GM21825 (cell line): ENCODE measurements around the gene NEIL1.
"Not testable (repeated sequence)": the region's sequence is repeated elsewhere in the genome, so short reads cannot be mapped to it uniquely, and the experiment has no call there.

Source experiments
- ATAC-seq: cut with Tn5 transposase; IDR thresholded peaks from one replicate; pipeline ENCODE4 v1.9.1; 2021; ENCODE audit warnings: mild to moderate bottlenecking, moderate library complexity; ENCODE audit not compliant: unreplicated experiment

The NEIL1 gene, protein sequence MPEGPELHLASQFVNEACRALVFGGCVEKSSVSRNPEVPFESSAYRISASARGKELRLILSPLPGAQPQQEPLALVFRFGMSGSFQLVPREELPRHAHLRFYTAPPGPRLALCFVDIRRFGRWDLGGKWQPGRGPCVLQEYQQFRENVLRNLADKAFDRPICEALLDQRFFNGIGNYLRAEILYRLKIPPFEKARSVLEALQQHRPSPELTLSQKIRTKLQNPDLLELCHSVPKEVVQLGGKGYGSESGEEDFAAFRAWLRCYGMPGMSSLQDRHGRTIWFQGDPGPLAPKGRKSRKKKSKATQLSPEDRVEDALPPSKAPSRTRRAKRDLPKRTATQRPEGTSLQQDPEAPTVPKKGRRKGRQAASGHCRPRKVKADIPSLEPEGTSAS

DNA sequence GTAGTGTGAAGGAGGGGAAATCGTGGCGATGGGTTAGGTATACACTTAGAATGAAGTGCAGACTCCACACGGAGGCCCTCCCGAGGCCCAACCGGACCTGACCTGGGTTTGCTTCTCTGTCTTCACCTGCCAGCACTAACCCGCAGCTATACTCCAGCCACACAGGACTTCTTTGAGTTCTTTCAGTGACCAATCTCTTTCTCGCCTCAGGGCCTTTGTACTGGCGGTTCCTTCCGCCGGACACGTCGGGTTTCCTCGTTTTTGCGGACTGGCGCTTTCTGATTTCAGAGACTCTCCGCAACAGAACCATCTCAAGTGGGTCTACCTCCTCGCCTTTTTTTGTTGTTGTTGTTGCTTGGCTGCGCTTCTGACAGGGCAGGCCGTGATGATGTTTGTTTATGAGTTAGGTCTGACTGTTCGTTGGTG lies at the start of gene NEIL1:
Gene NEIL1, plus strand, starts transcription at position 244 of the 426 bp plus-strand sequence. CDS start 1,867 bp downstream, outside the sequence.
- ATAC-seq: no peak

DNA sequence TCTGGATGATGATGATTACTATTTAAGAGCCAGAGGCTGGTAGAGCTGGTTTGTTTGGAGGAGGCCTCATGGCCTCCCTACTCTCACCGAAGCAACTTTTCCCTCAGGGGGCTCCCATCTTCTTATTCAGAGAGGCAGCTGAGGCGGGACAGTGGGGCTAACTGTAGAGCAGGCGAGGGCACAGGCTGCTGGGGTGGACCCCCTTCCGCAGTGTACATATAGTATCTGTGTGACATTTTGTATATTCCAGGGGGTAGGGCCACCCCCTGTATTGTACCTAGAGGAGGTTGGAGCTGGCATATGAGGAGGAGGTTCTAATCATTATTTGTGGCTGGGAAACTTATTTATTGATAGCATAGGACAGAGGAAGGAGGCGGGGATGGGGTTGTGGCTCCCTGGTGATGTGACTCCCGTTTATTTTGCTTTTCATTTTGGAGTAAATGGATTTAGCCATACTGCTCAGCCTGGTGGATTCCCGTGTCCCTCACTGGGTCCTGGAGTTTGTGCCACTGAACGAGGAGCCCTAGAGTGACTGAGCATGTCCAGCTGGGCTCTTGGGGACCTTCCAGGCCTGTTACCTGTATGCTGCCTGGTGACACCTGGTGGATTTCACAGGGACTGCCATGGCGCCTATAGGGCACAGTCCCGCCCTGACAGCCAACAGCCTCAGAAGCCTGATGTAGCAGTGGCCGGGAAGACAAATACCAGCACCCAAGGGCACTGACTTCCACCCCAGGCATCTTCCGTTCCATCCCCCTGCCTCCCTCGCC lies 48.1 kb upstream of the NEIL1 start:
- ATAC-seq: not testable (repeated sequence)

DNA sequence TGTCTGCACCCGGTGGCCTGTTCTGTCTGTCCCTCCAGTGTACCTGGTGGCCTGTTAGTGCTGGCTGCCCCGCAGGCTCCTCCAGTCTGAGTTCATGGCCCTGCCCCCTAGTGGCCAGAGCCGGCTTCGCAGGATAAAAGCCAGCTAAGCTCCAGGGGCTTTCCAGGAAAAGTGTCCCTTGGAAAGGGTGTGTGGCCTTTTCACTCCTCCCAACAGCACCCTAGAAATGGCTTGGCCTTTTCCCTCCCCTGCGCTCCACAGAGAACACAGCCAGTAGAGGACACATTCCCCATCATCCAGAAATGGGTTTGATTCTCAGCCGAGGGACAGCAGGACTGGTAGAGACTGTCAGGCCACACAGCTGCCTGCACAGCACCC lies 47.5 kb upstream of the NEIL1 start:
- ATAC-seq: not testable (repeated sequence)

DNA sequence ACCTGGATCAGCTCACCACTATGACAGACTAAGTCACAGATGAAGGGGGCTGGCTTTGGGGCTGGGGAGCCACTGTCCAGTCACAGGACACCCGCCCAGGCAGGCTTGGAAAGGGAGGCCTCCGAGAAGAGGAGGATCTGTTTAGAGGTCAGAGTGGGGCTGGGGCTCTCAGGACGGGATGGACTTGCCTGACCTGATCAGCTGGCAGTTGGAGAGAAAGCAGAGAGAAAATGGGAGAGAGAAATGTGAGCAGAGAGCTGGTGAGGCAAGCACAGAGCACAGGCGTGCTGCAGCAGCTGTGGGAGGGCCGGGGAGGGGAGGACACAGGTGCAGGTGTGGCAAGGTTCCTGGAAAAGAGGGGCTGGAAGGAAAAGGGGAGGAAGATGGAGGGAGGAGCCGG lies 46.8 kb upstream of the NEIL1 start:
- ATAC-seq: not testable (repeated sequence)

DNA sequence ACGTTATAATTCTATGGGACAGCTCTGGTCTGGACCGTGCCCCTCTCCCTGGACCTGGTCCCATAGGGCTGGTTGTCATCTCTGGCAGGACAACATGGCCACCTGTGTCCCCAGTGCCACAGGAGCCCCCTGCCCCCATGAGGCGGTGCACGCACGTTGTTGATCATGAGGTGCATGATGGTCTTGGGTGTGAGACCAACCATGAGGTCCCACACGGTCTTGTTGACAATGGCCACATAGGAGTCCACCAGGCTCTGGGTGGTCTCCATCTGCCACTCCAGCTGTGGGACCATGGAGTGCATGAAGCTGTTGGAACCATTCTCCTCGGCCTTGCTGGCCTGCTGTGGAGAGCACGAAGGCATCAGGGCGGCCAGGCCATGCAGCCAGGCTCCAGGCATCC lies 44.5 kb upstream of the NEIL1 start:
- ATAC-seq: no peak

DNA sequence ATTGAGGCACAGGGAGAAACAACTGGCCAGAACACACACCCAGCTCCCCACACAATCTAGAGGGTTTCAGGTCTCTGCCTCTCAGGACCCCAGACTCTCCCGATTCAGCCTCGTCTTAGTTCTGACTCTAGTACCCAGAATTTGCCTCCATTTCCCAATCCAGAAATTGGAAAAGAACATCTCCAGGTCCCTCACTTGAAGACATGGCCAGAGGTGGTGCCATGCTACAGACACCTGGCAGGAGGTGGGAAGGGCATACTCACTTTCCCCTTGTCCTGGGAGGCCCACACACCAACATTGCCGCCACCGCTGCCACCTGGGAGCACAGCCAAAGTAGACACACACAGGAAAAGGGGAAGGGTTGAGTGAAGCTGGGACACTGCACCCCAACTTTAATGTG lies 44.1 kb upstream of the NEIL1 start:
- not testable (repeated sequence) for ATAC-seq

DNA sequence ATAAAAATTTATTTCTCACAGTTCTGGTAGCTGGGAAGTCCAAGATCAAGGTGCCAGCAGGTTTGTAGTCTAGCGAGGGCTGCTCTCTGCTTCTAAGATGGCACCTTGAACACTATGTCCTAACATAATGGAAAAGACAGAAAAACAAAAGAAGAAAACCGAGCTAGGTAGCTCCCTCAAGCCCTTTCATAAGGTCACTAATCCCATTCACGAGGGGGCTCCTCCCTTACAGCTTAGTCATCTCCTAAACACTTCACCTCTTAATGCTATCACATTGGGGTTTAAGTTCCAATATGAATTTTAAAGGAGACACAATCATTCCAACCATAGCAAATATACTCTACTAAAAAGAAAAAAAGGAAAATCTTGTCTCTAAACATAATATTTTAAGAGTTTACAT lies 40.7 kb upstream of the NEIL1 start:
- no peak for ATAC-seq

DNA sequence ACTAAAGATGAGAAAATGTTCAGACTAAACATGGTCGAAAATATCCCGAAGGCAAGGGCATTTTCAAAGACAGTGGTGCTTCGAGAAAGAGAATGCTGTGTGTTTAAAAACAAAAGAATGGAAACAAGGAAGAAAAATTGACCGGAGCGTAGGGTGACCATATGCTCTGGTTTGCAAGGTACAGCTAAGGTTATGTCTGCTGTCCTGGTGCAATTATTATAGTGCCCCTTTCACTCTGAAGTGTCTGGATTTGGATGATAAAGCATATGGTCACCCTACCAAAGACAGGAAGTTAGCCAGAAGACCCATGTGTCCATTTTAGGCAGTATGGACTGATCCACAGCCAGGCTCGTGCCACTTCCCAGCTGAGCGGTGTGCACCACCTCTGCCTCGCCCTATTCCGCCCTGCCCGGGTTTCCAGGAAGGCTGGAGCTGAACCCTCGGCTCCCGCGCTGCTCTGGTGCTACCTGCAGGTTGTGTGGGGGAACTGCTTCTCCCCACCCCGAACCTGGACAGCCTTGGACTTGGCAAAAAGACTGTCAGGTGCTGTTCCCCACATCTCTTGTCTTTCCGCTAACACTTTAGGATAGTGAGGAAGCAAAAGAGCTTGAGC lies 39.0 kb upstream of the NEIL1 start:
- ATAC-seq: no peak

DNA sequence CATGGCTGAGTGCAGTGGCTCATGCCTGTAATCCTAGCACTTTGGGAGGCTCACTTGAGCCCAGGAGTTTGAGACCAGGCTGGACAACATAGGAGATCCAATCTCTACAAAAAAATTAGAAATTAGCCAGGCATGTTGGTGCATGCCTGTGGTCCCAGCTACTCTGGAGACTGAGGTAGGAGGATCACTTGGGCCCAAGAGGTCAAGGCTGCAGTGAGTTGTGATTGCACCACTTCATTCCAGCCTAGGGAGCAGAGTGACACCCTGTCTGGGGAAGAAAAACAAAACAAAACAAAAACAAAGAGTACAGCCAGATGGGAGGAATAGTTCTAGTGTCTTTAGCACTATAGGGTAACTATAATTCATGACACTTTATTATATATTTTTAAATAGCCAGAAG lies 37.1 kb upstream of the NEIL1 start:
- no peak for ATAC-seq

DNA sequence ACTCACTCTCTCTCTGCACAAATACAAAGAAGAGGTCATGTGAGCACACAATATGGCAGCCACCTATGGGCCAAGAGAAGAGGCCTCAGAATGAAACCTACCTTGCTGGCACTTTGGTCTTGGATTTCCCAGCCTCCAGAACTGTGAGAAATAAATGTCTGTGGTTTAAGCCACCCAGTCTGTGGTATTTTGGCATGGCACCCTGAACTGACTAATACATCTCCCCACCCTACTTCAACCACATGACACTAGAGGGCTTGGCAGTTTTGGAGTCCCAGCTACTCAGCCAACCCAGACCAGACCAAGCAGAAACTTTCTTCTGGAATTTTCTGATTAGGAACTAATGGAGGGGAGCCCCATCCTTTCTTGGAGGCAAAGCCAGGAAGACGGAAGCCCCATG lies 34.3 kb upstream of the NEIL1 start:
- not testable (repeated sequence) for ATAC-seq

DNA sequence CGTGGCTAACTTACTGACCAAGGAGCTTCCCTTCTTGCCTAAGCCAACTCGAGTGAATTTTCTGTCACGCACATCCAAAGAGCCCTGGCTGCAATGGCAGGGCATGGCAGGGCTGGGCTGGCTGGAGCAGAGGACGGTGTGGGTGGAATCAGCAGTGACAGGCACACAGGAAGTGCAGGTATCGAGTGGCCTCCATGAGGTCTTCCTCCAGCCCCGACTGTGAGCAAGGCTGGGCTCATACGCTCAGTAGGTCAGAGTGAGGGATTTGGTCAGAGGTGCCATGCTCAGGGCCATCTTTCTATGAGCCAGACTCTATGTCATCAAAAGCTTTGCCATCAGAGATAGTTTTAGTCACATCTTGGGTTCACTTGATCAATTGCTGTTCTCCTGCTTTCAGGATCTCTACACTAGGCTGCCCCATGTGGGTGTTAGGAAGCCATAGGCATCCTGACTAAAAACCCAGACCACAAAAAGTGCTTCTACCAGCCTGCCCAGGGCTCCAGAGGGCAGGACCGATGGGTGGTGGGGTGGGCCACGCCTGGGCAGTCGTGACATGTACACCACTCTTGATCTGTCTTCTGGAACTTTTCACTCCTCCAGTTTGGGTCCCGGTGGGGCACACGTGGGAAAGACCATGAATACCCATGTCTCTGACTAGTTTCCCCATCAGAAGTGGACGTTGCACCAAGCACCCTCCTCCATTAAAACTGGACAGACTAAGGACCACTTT lies 33.6 kb upstream of the NEIL1 start:
- no peak for ATAC-seq

DNA sequence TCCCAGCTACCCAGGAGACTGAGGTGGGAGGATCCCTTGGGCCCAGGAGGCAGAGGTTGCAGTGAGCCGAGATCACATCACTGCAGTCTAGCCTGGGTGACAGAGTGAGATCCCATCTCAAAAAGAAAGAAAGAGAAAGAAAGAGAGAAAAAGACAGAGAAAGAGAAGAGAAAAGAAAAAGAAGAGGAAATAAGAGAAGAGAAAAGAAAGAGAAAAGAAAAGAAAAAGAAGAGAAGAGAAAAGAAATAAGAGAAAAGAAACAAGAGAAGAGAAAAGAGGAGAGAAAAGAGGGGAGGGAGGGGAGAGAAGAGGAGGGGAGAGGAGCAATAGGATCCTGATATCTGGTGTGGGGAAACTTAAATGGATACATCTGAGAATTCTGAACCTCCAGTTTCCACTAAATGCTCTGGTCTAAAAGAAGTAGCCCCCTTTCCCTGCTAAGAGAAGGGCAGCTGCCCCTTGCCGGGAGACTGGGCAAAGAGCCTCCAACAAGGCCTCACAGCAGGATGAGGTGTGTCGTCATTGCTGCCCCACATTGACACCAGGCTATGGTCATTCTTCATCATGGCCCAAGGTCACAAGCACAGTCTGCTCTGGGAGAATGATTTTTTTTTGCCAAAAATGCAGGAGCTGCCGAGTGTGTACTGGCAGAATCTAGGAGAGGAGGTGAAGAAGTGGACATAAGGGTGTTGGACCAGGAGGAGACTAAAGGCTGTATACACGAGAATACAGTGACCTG lies 32.1 kb upstream of the NEIL1 start:
- ATAC-seq: no peak

DNA sequence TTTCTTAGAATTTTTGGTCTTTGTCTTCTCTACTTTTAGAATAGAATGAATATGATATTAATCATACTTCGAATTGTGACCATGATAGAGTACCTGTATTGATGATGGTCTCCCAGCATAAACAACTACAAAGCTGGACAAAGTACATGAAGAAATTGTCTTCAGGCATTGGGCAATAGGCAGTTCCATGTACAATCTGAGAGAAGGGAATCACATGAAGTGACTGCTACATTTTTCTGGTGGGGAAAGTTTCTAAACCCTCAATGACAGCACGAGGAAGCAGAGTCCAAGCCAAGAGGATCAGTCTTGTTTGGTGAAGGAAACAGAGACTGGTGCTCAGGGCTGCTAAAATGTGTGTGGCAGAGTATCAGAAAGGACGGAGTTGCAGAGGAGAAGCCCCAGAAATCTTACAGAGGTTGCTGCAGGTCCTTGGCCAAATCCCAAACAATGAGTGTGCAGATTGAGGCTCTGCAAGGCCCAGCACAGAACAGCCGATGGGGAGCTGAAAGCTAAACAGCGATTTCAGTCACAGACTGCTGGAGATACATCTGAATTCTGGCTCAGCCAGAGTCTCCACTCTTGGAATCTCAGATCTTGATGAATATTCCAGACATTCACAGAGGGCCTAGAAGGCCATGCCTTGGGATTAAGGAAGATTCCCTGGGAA lies 27.5 kb upstream of the NEIL1 start:
- not testable (repeated sequence) for ATAC-seq

DNA sequence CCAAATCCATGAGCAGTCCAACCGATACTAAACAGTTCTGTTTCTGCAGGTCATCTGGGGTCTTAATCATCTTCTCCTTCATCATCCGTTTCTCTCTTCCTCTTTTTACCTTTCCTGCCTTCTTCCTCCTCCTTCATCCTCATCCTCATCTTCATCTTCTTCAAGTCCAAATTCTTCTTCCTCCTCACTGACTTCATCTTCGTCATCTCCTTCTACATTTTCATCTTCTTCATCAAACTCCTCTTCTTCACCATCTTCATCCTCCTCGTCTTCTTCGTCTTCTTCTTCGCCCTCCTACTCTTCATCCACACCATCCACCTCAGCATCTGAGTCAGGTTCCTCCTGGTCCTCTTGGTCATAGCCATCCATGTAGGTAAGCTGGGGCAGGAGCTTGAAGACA lies 25.1 kb upstream of the NEIL1 start:
- ATAC-seq: no peak

DNA sequence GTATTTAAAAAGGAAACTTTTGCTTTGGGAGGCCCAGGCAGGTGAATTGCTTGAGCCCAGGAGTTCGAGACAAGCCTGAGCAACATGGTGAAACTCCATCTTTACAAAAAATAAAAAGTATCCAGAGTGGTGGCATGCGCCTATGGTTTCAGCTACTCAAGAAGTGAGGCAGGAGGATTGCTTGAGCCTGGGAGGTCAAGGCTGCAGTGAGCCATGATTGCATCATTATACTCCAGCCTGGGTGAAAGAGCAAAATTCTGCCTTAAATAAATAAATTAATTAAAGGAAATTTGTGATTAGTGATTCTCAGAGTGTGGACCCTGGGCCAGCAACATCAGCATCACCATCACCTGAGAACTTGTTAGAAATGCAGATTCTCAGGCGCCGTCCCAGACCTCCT lies 20.9 kb upstream of the NEIL1 start:
- ATAC-seq: no peak

DNA sequence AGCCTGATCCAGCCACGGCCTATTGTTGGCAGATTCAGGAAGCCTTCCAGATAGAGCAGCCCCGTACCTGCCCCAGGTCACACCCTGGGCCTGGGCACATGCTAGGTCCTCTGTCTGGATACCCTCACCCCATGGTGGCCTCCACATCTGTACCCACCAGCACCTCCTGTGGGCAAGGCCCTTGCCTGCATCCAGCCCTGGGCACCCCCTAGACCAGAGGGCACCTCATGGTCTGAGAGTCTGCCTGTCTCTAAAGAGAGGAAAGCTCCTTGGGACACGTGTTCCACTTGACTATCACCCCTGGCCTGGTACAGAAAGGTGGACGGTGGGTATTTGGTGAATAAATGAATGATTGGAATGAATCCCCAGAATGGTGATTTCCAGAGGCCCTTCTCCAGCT lies 19.8 kb upstream of the NEIL1 start:
- ATAC-seq: no peak

DNA sequence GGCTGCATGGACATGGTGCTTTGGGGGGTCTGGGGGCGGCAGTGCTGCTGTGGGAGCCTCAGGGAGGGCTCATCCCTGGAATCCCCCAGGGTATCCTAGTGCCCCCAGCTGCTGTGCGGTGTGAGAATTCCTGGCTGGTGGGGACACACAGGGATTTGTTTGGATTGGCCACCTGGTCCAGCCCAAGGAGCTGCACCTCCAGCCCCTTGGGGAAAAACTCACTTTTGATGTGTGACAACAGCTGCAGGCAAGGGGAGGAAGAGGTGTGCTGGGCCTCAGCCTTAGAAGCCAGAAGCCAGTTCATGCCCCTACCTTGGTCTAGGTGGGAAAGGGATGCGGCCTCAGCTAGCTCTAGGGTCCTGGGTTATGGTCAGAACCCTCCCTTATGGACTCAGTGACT lies 19.3 kb upstream of the NEIL1 start:
- no peak for ATAC-seq

DNA sequence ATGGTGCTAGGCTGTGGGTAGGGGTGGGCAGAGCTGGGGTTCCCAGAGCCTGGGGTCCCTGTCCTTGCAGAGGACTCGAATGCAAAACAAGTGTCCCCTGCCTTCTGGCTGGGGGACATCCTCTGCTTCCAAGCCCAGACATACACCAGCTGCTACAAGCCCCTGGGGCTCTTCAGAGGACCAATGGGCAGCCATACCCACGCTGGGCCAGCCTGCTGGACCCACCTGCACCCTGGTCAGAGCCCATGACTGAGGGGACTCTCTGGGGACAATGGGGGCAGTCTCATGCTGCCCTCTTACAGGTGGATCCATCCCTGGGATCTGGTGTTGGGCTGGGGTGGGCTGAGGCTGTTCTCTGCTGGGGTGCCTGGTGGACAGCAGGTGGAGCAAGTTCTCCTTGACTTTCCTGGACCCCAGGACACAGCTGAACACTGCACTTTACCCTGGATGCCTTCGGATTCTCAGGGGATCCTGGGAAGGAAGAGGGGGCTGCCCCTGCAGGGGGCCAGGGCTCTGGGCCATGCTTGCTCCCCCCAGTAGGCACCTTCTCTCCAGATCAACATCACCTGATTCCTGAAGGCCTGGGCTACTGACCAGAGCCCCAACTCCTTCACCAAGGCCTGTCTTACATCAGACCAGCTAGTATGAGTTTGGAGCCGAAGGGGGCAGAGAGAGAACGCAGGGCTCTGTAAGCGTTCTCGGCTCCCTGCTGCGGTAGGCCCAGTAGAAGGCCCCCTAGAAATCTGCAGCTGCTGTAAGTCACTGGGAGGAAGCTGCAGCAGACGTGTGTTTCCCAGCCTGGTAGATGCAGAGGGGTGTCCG lies 18.1 kb upstream of the NEIL1 start:
- no peak for ATAC-seq

DNA sequence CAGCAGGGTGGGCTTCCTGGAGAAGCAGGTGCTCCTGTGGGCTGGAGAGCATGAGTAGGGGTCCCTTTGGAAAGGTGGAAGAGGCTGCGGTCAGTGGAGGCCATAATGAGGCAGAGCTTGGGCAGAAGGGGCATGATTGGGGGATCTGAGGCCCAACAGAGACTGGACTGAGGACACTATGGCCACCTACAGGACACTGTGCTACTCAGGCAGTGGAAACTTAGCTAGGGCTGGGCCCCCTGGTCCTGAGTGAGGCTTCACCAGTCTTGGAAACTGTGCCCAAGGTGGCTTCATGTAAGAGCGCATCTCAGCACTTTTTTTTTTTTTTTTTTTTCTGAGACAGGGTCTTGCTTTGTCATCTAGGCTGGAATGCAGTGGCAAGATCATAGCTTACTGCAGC lies 17.3 kb upstream of the NEIL1 start:
- no peak for ATAC-seq
